Esophagus (tissue), 2 donors: ENCODE results near the gene FOXN3. TPM values are rescaled to one million over a fixed set of nuclear protein-coding genes. Genes with fewer than 3 reads are reported as not detected.

Experiments
- H3K27ac ChIP-seq, 2 donors: one replicate each; pipeline ENCODE4 v1.5.1; 2013; ENCODE audit warnings: low read depth in 2 of 2, mild to moderate bottlenecking in 2 of 2, inconsistent platforms in 1 of 2, low read length in 1 of 2, moderate library complexity in 1 of 2
- H3K27me3 ChIP-seq, 2 donors: one replicate each; pipeline ENCODE4 v1.6.1; 2013; ENCODE audit warnings: low read length in 2 of 2, control low read depth in 1 of 2, mild to moderate bottlenecking in 1 of 2; ENCODE audit not compliant: insufficient read depth in 2 of 2, control insufficient read depth in 1 of 2
- H3K36me3 ChIP-seq, 2 donors: one replicate each; pipeline ENCODE4 v1.6.1; 2013; ENCODE audit warnings: low read length in 1 of 2; ENCODE audit not compliant: control insufficient read depth in 2 of 2, insufficient read depth in 2 of 2
- H3K4me1 ChIP-seq, 2 donors: one replicate each; pipeline ENCODE4 v1.6.1; 2013; ENCODE audit warnings: low read length in 1 of 2; ENCODE audit not compliant: control insufficient read depth in 2 of 2, insufficient read depth in 2 of 2
- H3K4me3 ChIP-seq, 2 donors: one replicate each; pipeline ENCODE4 v1.5.1; 2013; ENCODE audit warnings: low read length in 2 of 2, mild to moderate bottlenecking in 2 of 2, low read depth in 1 of 2, moderate library complexity in 1 of 2
- H3K9me3 ChIP-seq, 2 donors: one replicate each; pipeline ENCODE4 v1.6.1; 2013; ENCODE audit warnings: mild to moderate bottlenecking in 2 of 2, low read depth in 1 of 2, low read length in 1 of 2, moderate library complexity in 1 of 2; ENCODE audit not compliant: control insufficient read depth in 2 of 2, insufficient read depth in 1 of 2
- WGBS, 2 donors: extraction: QIAGEN DNeasy Blood & Tissue Kit; methylation state at CpG; one replicate each; pipeline ENCODE4 v1.1.7; 2013; 5-methylcytosine and 5-hydroxymethylcytosine counted together
- polyA plus RNA-seq, 2 donors: library from polyadenylated mRNA; stranded (reverse); fragments of 200-250 nt; gene quantifications; one replicate each; pipeline ENCODE4 v1.2.3, GENCODE V29; 2013
- donor health status: healthy with polysubstance abuse.
- donor health status: Bipolar disorder and iron deficiency.

The FOXN3 gene
- polyA plus RNA-seq, 2 donors: 10.3 to 14.1 TPM

GRCh38 chr14:89138846-89139245 lies 278.2 kb downstream of the FOXN3 start:
- Histone ChIP-seq H3K36me3 (no peaks in the 10 kb centered on the region), H3K9me3 (no peaks in the 10 kb centered on the region), H3K27ac (no peak overlapping the region), H3K4me3 (no peak overlapping the region), H3K4me1 (peaks cover 2 to 5% of the 10 kb centered on the region in 2 donors), H3K27me3 (no peaks in the 10 kb centered on the region)
- WGBS, 2 donors: 86 to 90% methylated on average over 7 of the region's 7 CpGs

GRCh38 chr14:89137526-89138163 lies 279.4 kb downstream of the FOXN3 start:
- WGBS, 2 donors: 43 to 51% methylated on average over 7 of the region's 7 CpGs
- peak overlapping the region; percentile 7 to 43 for H3K27ac ChIP-seq

GRCh38 chr14:89136587-89136986 lies 280.4 kb downstream of the FOXN3 start:
- no peak overlapping the region for H3K27ac ChIP-seq
- WGBS, 2 donors: 87 to 88% methylated on average over 3 of the region's 3 CpGs
- H3K27me3 ChIP-seq: no peaks in the 10 kb centered on the region
- H3K4me1 ChIP-seq: peaks cover 2 to 5% of the 10 kb centered on the region in 2 donors
- H3K9me3 ChIP-seq: no peaks in the 10 kb centered on the region
- no peak overlapping the region for H3K4me3 ChIP-seq
- no peaks in the 10 kb centered on the region for H3K36me3 ChIP-seq

More at GRCh38 chr14:89137526-89138163, 279.4 kb downstream of the FOXN3 start:
- H3K4me3 ChIP-seq: no peak overlapping the region
- H3K36me3 ChIP-seq: no peaks in the 10 kb centered on the region
- no peaks in the 10 kb centered on the region for H3K9me3 ChIP-seq
- H3K4me1 ChIP-seq: peaks cover 2 to 5% of the 10 kb centered on the region in 2 donors
- no peaks in the 10 kb centered on the region for H3K27me3 ChIP-seq

GRCh38 chr14:89134640-89135039 lies 282.4 kb downstream of the FOXN3 start:
- H3K9me3 ChIP-seq: no peaks in the 10 kb centered on the region
- WGBS, 2 donors: 71 to 73% methylated on average over 2 of the region's 2 CpGs
- H3K36me3 ChIP-seq: no peaks in the 10 kb centered on the region
- H3K27ac ChIP-seq: no peak overlapping the region
- no peaks in the 10 kb centered on the region for H3K27me3 ChIP-seq
- peaks cover 2 to 5% of the 10 kb centered on the region in 2 donors for H3K4me1 ChIP-seq
- no peak overlapping the region for H3K4me3 ChIP-seq

GRCh38 chr14:89131004-89131750 lies 285.9 kb downstream of the FOXN3 start:
- H3K36me3 ChIP-seq: no peaks in the 10 kb centered on the region
- H3K4me3 ChIP-seq: no peak overlapping the region
- WGBS, 2 donors: 82 to 86% methylated on average over 6 of the region's 6 CpGs
- H3K27ac ChIP-seq: no peak overlapping the region
- H3K27me3 ChIP-seq: no peaks in the 10 kb centered on the region
- no peaks in the 10 kb centered on the region for H3K9me3 ChIP-seq
- H3K4me1 ChIP-seq: peaks cover 0 to 2% of the 10 kb centered on the region in 2 donors

GRCh38 chr14:89129570-89129969 lies 287.5 kb downstream of the FOXN3 start:
- WGBS, 2 donors: 91 to 92% methylated on average over 6 of the region's 6 CpGs
- Histone ChIP-seq H3K27ac (no peak overlapping the region), H3K36me3 (no peaks in the 10 kb centered on the region), H3K4me1 (peaks cover 0 to 2% of the 10 kb centered on the region in 2 donors), H3K27me3 (no peaks in the 10 kb centered on the region), H3K9me3 (no peaks in the 10 kb centered on the region), H3K4me3 (no peak overlapping the region)

GRCh38 chr14:89128311-89129026 lies 288.6 kb downstream of the FOXN3 start:
- H3K4me3 ChIP-seq: no peak overlapping the region
- H3K9me3 ChIP-seq: no peaks in the 10 kb centered on the region
- WGBS, 2 donors: 89 to 90% methylated on average over 10 of the region's 10 CpGs
- no peak overlapping the region for H3K27ac ChIP-seq
- H3K36me3 ChIP-seq: no peaks in the 10 kb centered on the region
- H3K4me1 ChIP-seq: no peaks in the 10 kb centered on the region
- H3K27me3 ChIP-seq: no peaks in the 10 kb centered on the region

GRCh38 chr14:89126461-89126860 lies 290.6 kb downstream of the FOXN3 start:
- no peak overlapping the region for H3K27ac ChIP-seq
- no peaks in the 10 kb centered on the region for H3K27me3 ChIP-seq
- no peaks in the 10 kb centered on the region for H3K4me1 ChIP-seq
- H3K9me3 ChIP-seq: no peaks in the 10 kb centered on the region
- 55 to 61% methylated on average over 4 of the region's 4 CpGs for WGBS, 2 donors
- H3K36me3 ChIP-seq: no peaks in the 10 kb centered on the region
- H3K4me3 ChIP-seq: no peak overlapping the region

GRCh38 chr14:89125216-89125615 lies 291.8 kb downstream of the FOXN3 start:
- 61 to 62% methylated on average over 4 of the region's 4 CpGs for WGBS, 2 donors
- H3K27me3 ChIP-seq: no peaks in the 10 kb centered on the region
- no peak overlapping the region for H3K4me3 ChIP-seq
- H3K36me3 ChIP-seq: no peaks in the 10 kb centered on the region
- H3K4me1 ChIP-seq: no peaks in the 10 kb centered on the region
- peaks cover 0 to under 1% of the 10 kb centered on the region in 2 donors for H3K9me3 ChIP-seq
- H3K27ac ChIP-seq: no peak overlapping the region
